HG03378 (cell line): ENCODE data around the gene CHRD.

Experiments used
- ATAC-seq: cut with Tn5 transposase; IDR thresholded peaks from one replicate; pipeline ENCODE4 v1.9.1; 2021; ENCODE audit warnings: mild to moderate bottlenecking, moderate library complexity; ENCODE audit not compliant: unreplicated experiment

The CHRD gene

GRCh38 chr3:184380627-184381260 lies 890 bp downstream of the CHRD start:
- no peak for ATAC-seq

DNA sequence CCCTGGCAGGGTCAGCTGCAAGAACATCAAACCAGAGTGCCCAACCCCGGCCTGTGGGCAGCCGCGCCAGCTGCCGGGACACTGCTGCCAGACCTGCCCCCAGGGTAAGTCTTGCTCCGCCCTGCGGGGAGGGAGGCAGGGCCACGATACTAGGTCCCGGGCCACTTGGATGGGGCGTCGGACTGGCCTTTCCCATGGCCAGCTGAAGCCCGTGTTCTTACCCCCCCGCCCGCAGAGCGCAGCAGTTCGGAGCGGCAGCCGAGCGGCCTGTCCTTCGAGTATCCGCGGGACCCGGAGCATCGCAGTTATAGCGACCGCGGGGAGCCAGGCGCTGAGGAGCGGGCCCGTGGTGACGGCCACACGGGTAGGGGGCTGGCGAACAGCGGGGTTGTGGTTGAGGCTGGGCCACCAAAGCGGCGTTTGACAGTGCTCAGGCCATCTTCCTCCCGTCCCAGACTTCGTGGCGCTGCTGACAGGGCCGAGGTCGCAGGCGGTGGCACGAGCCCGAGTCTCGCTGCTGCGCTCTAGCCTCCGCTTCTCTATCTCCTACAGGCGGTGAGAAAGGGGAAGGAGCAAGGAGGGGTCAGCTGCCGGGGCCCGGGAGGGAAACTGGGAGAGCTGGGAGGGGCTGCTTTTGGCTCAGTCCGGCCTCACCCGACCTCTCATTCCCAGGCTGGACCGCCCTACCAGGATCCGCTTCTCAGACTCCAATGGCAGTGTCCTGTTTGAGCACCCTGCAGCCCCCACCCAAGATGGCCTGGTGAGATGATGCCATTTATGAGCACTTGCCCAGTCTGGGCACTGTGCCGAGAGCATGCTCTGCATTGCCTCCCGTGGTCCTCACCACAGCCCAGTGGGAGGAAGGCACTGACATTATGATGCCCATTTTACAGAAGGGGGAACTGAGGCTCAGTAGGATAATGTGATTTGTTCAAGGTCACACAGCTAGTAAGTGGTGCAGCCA lies 1.7 kb downstream of the CHRD start:
- no peak for ATAC-seq

DNA sequence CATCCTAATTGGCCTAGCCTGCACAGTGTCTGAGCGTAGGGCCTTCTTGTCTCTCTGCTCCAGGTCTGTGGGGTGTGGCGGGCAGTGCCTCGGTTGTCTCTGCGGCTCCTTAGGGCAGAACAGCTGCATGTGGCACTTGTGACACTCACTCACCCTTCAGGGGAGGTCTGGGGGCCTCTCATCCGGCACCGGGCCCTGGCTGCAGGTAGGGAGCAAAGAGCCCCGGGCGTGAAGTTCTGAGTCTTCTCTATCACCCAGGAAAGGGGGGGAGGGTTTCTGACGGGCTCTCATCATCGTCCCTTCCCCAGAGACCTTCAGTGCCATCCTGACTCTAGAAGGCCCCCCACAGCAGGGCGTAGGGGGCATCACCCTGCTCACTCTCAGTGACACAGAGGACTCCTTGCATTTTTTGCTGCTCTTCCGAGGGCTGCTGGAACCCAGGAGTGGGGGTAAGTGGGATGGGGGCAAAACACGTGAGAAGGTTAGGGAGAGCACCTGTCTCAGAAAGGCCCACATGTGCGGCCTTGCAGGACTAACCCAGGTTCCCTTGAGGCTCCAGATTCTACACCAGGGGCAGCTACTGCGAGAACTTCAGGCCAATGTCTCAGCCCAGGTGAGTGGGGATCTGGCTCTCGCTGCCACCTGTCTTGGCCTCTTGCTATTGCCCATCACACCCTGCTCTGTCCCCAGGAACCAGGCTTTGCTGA lies 2.6 kb downstream of the CHRD start:
- ATAC-seq = no peak

DNA sequence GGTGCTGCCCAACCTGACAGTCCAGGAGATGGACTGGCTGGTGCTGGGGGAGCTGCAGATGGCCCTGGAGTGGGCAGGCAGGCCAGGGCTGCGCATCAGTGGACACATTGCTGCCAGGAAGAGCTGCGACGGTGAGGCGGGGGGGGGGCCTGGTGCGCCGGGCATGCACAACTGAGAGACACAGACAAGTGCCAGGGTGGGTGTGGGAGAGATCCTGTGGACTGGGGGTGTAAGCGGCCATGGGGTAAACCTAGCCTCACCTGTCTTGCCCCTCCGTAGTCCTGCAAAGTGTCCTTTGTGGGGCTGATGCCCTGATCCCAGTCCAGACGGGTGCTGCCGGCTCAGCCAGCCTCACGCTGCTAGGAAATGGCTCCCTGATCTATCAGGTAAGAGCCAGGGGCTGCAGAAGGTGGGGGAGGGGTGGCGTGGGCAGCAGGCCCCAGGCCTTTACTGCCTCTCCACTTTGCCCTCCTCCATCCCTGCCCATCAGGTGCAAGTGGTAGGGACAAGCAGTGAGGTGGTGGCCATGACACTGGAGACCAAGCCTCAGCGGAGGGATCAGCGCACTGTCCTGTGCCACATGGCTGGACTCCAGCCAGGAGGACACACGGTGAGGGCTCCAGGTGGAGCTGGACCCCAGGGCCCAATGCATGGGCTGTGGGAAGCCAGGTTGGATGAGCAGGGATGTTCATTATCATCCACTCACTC lies 3.3 kb downstream of the CHRD start:
- no peak for ATAC-seq

DNA sequence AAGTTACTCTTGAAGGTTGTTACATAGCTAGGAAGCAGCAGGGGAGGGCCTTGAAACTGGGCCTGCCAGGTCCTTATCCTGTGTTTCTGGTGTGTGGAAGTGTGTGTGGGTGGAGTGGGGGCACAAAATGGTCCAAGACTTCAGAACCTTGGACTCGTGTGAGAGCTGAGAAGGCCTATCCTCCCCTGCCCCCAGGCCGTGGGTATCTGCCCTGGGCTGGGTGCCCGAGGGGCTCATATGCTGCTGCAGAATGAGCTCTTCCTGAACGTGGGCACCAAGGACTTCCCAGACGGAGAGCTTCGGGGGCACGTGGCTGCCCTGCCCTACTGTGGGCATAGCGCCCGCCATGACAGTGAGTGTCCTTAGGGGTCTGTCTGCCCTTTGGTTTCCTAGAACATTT lies 4.5 kb downstream of the CHRD start:
- no peak for ATAC-seq

DNA sequence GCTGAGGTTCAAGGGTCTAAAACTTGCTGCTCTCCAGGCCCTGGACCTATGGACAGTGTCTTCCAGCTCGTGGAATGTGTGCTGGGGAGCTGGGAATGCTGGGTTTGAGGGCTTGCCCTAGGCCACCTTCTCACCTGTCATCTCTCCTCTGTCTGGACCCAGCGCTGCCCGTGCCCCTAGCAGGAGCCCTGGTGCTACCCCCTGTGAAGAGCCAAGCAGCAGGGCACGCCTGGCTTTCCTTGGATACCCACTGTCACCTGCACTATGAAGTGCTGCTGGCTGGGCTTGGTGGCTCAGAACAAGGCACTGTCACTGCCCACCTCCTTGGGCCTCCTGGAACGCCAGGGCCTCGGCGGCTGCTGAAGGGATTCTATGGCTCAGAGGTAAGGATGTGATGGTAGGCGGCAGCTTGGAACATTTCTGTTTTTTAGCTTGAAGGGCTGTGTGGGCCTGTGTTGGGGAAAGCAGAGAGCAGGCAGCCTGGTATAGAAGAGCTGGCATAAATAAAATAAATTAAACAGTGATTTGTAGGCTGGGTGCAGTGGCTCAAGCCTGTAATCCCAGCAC lies 5.1 kb downstream of the CHRD start:
- ATAC-seq = no peak

GRCh38 chr3:184386047-184386806 lies 6.4 kb downstream of the CHRD start:
- no peak for ATAC-seq

GRCh38 chr3:184387174-184387714 lies 7.4 kb downstream of the CHRD start:
- ATAC-seq = no peak

- no peak for ATAC-seq
Measured at GRCh38 chr3:184388164-184388935, 8.5 kb downstream of the CHRD start.

DNA sequence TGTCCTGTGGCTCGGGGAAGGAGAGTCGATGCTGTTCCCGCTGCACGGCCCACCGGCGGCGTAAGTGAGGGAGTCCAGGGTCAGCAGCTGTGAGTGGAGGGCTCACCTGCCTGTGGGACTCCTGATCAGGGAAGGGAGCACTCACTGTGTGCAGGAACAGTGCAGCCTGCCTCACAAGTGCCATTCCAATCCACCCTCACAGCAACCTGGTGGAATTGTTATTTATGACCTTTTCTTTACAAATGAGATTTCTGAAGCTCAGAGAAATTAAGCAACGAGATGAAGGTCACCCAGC lies 9.0 kb downstream of the CHRD start:
- no peak for ATAC-seq

DNA sequence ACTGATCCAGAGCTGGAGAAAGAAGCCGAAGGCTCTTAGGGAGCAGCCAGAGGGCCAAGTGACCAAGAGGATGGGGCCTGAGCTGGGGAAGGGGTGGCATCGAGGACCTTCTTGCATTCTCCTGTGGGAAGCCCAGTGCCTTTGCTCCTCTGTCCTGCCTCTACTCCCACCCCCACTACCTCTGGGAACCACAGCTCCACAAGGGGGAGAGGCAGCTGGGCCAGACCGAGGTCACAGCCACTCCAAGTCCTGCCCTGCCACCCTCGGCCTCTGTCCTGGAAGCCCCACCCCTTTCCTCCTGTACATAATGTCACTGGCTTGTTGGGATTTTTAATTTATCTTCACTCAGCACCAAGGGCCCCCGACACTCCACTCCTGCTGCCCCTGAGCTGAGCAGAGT lies 9.5 kb downstream of the CHRD start:
- no peak for ATAC-seq

GRCh38 chr3:184389935-184390528 lies 10.2 kb downstream of the CHRD start:
- no peak for ATAC-seq

GRCh38 chr3:184391266-184391665 lies 11.4 kb downstream of the CHRD start:
- ATAC-seq = no peak

DNA sequence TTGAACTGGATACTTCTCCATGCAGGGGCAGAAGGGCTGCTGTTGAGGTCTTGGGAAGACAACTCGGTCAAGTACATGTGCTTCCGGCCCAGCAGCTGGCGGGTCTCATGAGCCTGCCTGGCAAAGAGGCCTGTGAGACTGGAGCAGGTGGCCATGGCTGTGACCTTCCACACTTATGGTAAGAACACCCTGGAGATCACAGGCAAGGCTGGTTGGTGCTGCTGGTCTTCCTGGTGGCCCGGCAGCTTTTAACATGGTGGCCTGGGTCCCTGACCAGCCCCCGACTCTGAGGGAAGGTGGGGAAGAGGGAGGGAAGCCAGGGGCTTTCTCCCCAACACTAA lies 15.4 kb downstream of the CHRD start:
- no peak for ATAC-seq

DNA sequence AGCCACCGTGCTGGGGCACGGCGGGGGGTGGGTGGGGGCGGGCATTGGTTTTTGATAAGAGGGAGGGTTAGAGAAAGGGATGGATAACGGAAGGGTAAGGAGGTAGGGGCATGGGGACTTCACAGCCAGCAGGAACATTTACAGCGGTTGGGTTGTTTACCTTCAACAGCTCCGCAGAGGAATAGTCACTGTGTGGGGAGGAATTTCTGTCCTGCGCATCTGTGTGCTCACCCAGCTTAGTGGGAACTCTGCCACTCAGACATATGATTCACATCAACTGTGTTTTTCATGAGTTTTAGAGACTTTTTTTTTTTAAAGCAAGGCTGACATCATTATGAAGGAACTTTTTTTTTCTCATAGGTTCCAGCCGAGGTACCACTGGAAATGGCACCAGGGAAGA lies 19.6 kb downstream of the CHRD start:
- ATAC-seq = no peak

- ATAC-seq = no peak
Measured at GRCh38 chr3:184405075-184406030, 25.5 kb downstream of the CHRD start.

DNA sequence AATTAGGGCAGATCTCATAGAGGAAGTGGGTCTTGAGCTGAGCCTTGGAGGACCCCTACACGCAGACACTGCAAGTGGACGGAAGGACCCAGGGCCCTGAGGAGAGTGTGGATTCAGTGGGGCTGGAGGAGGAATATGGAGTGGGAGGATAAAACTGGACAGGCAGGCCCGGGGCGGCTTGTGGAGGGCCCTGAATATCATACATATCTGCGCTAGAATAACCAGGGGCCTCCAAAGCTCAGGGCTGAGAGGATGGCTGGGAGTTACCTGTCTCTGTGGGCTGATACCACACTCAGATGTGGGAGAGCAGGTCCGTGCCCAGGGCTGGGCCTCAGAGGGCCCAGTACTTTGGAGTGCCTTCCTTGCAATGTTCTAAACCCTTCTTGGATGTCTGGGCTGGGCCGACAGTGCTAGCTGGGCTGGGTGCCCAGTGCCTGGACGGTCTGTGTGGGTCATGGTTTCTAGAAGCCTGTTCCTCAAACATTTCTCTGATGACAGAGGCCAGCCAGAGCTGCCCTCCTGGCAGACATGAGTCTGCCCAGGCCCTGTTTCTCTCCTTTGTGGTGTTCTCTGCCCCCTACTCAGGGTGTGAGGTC lies 29.6 kb downstream of the CHRD start:
- ATAC-seq = no peak
